ENCODE data around the gene NTRK2.

- no peak for TF ChIP-seq CTCF (IDR thresholded peaks at IDR 0.05; ENCODE audit: poor library complexity)
- no peak for TF ChIP-seq EZH2 (IDR thresholded peaks at IDR 0.05; ENCODE audit: borderline replicate concordance)
Observed at GRCh38 chr9:84937581-84937980, 268.1 kb downstream of the NTRK2 start.

Data from hepatocyte (in vitro differentiated cells).